Lower lobe of right lung (tissue), 2 donors: ENCODE measurements around the gene ACAT1. TPM values are rescaled to one million over a fixed set of nuclear protein-coding genes. Genes with fewer than 3 reads are reported as not detected.

Source experiments
- ATAC-seq, 2 donors: fragments of 200-7000 bp; cut with Tn5 transposase; one replicate each; pipeline ENCODE4 v1.9.1; 2020 to 2022; ENCODE audit warnings: mild to moderate bottlenecking in 2 of 2, moderate library complexity in 2 of 2
- DNase-seq: peaks from one replicate; pipeline ENCODE4 v3.0.0-alpha.2; 2020
- H3K27ac ChIP-seq: fragments of 200-600 bp; one replicate; pipeline ENCODE4 v1.8.0; 2022
- H3K27me3 ChIP-seq: fragments of 200-600 bp; one replicate; pipeline ENCODE4 v1.8.0; 2022; ENCODE audit warnings: low read depth
- H3K36me3 ChIP-seq: fragments of 200-600 bp; one replicate; pipeline ENCODE4 v1.8.0; 2022; ENCODE audit warnings: mild to moderate bottlenecking
- H3K4me1 ChIP-seq: fragments of 200-600 bp; one replicate; pipeline ENCODE4 v1.8.0; 2022
- H3K4me3 ChIP-seq: fragments of 200-600 bp; one replicate; pipeline ENCODE4 v1.8.0; 2022; ENCODE audit warnings: mild to moderate bottlenecking
- H3K9me3 ChIP-seq: fragments of 200-600 bp; one replicate; pipeline ENCODE4 v1.8.0; 2022
- CTCF ChIP-seq: fragments of 200-600 bp; IDR thresholded peaks from one replicate; pipeline ENCODE4 v1.8.0; 2022; ENCODE audit warnings: antibody characterized with exemption, mild to moderate bottlenecking
- intact Hi-C: fragments of 100-400 bp; cut with DNase I; formaldehyde crosslinking; loops from one replicate; pipeline ENCODE4 v1.11.0; 2022
- total RNA-seq: library from RNA; stranded (reverse); fragmentation: NEBNext Ultra II Directional; extraction: Animal tissue kit (Norgen Biotek cat#: 25700); gene quantifications from one replicate; pipeline ENCODE4 v1.2.1, GENCODE V29; 2021
- donor health status: DM: no; HTN: yes; CAD: no; lungs with severe emphysema.

The ACAT1 gene
- total RNA-seq, 1 donor from 2014 or later = 69.4 TPM

DNA sequence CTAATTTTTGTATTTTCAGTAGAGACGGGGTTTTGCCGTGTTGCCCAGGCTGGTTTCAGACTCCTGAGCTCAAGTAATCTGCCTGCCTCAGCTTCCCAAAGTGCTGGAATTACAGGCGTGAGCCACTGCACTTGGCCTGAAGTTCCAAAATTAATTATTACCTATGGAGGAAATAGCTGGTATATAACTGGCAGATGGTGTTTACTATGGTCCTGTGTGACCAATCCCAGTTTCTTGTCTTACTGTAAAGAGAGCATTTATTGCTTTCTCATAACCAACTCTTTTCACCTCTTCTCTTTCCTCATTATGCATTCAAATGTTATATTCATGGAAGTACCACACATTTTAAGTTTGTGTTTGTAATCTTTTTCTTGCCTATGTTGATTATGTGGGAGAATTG, 24.2 kb upstream of the ACAT1 start:
- no peak for TF ChIP-seq CTCF
- H3K36me3 ChIP-seq = peaks cover 71% of the 10 kb centered on the region
- no peak overlapping the region for H3K27ac ChIP-seq
- H3K9me3 ChIP-seq = no peaks in the 10 kb centered on the region
- ATAC-seq (no peak), DNase-seq (no peak)
- H3K4me3 ChIP-seq = no peak overlapping the region
- no peaks in the 10 kb centered on the region for H3K27me3 ChIP-seq
- no peaks in the 10 kb centered on the region for H3K4me1 ChIP-seq
- intact Hi-C loops = no loop called here

DNA sequence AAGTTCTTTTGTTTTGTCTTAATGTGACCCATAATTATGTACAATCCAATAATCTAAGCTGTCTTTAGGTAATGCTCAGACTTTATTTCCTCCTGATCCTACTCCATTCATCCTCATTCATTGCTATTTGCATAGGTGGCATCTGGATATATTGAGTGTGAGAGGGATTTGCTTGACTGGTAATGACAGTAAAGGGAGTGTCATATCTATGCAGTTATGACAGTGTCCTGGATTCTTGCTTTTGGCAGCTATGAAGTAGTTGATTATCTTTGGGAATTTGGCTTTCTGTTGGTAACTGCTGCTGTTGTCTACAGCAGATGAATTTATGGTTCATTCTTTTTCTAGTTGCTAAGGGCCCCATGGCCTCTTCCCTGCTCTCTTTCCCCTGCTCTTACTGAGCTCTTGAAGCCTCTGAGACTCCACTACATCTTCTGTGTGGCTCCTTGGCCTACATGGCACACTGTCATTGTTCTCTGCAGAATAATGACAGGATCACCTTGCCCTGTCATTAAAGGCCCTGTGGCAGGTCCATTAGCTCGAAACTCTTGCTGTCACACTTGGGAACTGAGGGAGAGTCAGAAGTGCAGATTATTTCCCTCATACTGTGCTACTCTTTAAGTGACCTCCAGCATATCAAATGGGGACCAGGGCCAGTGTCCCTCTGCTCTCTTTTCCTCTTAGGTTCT, 20.1 kb upstream of the ACAT1 start:
- Histone ChIP-seq H3K9me3 (no peaks in the 10 kb centered on the region), H3K27me3 (no peaks in the 10 kb centered on the region), H3K36me3 (peaks cover 80% of the 10 kb centered on the region), H3K4me3 (no peak overlapping the region), H3K27ac (no peak overlapping the region), H3K4me1 (no peaks in the 10 kb centered on the region)
- ATAC-seq (no peak), DNase-seq (no peak)
- no peak for TF ChIP-seq CTCF
- intact Hi-C loops = no loop called here

- H3K4me1 ChIP-seq = peaks cover 13% of the 10 kb centered on the region
- no peak overlapping the region for H3K4me3 ChIP-seq
- H3K9me3 ChIP-seq = no peaks in the 10 kb centered on the region
- ATAC-seq = no peak
- H3K27me3 ChIP-seq = no peaks in the 10 kb centered on the region
- no peak overlapping the region for H3K27ac ChIP-seq
- no peak for DNase-seq
- H3K36me3 ChIP-seq = no peaks in the 10 kb centered on the region
- intact Hi-C loops = no loop called here
- no peak for TF ChIP-seq CTCF
Measured at GRCh38 chr11:108111126-108111525, 10.2 kb upstream of the ACAT1 start.

GRCh38 chr11:108112057-108112456, 9.3 kb upstream of the ACAT1 start:
- Histone ChIP-seq H3K4me3 (no peak overlapping the region), H3K36me3 (no peaks in the 10 kb centered on the region), H3K9me3 (no peaks in the 10 kb centered on the region), H3K4me1 (peaks cover 17% of the 10 kb centered on the region), H3K27me3 (no peaks in the 10 kb centered on the region), H3K27ac (no peak overlapping the region)
- ATAC-seq (no peak), DNase-seq (no peak)
- intact Hi-C loops = no loop called here
- no peak for TF ChIP-seq CTCF

GRCh38 chr11:108115500-108116140, 5.7 kb upstream of the ACAT1 start:
- peaks cover 17% of the 10 kb centered on the region for H3K4me1 ChIP-seq
- H3K9me3 ChIP-seq = no peaks in the 10 kb centered on the region
- peak overlapping the region; percentile 34 for H3K27ac ChIP-seq
- ATAC-seq = peak; percentile 91 to 93
- no peak for TF ChIP-seq CTCF
- H3K4me3 ChIP-seq = no peak overlapping the region
- peak; percentile 76 for DNase-seq
- H3K27me3 ChIP-seq = no peaks in the 10 kb centered on the region
- H3K36me3 ChIP-seq = no peaks in the 10 kb centered on the region
- intact Hi-C loops = no loop called here
